Neural cell (in vitro differentiated cells): ENCODE data around the gene EXOC6B. TPM values are rescaled to one million over a fixed set of nuclear protein-coding genes. Genes with fewer than 3 reads are reported as not detected.

Source experiments
- H2AFZ ChIP-seq: fragments of 200-600, 300-800 bp; sonication (generic), shearing (Covaris generic); 2 replicates; pipeline ENCODE4 v1.6.0; 2014; ENCODE audit warnings: low read depth, mild to moderate bottlenecking, antibody characterized with exemption, low read length, moderate library complexity
- H3F3A ChIP-seq: fragments of 200-600 bp; shearing (Covaris generic); 2 replicates; pipeline ENCODE4 v1.6.1; 2016; ENCODE audit warnings: mild to moderate bottlenecking, moderate library complexity, mixed read lengths, antibody characterized with exemption, low read length; ENCODE audit not compliant: insufficient read depth, poor library complexity, severe bottlenecking
- H3K27ac ChIP-seq: fragments of 200-600, 300-800 bp; sonication (generic), shearing (Covaris generic); 2 replicates; pipeline ENCODE4 v1.5.1; 2014; ENCODE audit warnings: mild to moderate bottlenecking, low read length, moderate library complexity
- H3K27me3 ChIP-seq: fragments of 300-800, 200-600 bp; sonication (generic), shearing (Covaris generic); 2 replicates; pipeline ENCODE4 v1.6.0; 2014; ENCODE audit warnings: mild to moderate bottlenecking, low read depth, low read length, moderate library complexity; ENCODE audit not compliant: insufficient read depth
- H3K36me3 ChIP-seq: fragments of 300-800, 200-600 bp; sonication (generic), shearing (Covaris generic); 2 replicates; pipeline ENCODE4 v1.5.1; 2014; ENCODE audit warnings: mild to moderate bottlenecking, antibody characterized with exemption, low read length, moderate library complexity; ENCODE audit not compliant: insufficient read depth
- H3K4me2 ChIP-seq: fragments of 300-800, 200-600 bp; sonication (generic), shearing (Covaris generic); 2 replicates; pipeline ENCODE4 v1.6.0; 2014; ENCODE audit warnings: mild to moderate bottlenecking, low read length
- H3K4me3 ChIP-seq: fragments of 300-800, 200-600 bp; sonication (generic), shearing (Covaris generic); 2 replicates; pipeline ENCODE4 v1.5.1; 2014; ENCODE audit warnings: mild to moderate bottlenecking, low read length, moderate library complexity
- H3K79me2 ChIP-seq: fragments of 200-600 bp; shearing (Covaris generic); replicated peaks from 2 replicates; pipeline ENCODE4 v1.6.0; 2014; ENCODE audit warnings: mild to moderate bottlenecking, low read length, moderate library complexity; ENCODE audit not compliant: insufficient read depth
- H3K9ac ChIP-seq: fragments of 300-800, 200-600 bp; sonication (generic), shearing (Covaris generic); 2 replicates; pipeline ENCODE4 v1.6.1; 2016; ENCODE audit warnings: mild to moderate bottlenecking, low read length, mixed read lengths
- H3K9me2 ChIP-seq: fragments of 200-600 bp; shearing (Covaris generic); 2 replicates; pipeline ENCODE4 v1.6.1; 2016; ENCODE audit warnings: mild to moderate bottlenecking, low read length, mixed read lengths; ENCODE audit not compliant: insufficient read depth
- H3K9me3 ChIP-seq: fragments of 200-600, 300-800 bp; sonication (generic), shearing (Covaris generic); 2 replicates; pipeline ENCODE4 v1.6.1; 2016; ENCODE audit warnings: mild to moderate bottlenecking, mixed run types, low read length, moderate library complexity, mixed read lengths
- H4K20me1 ChIP-seq: fragments of 200-600 bp; shearing (Covaris generic); 2 replicates; pipeline ENCODE4 v1.6.1; 2016; ENCODE audit warnings: mild to moderate bottlenecking, mixed run types; ENCODE audit not compliant: insufficient read depth
- CTCF ChIP-seq: fragments of 450-650 bp; IDR thresholded peaks from 2 replicates; pipeline ENCODE4 v1.5.1; 2014; ENCODE audit warnings: antibody characterized with exemption, mild to moderate bottlenecking, moderate library complexity; ENCODE audit not compliant: poor library complexity, severe bottlenecking
- EP300 ChIP-seq: fragments of 450-650 bp; conservative IDR thresholded peaks from 2 replicates; pipeline ENCODE4 v1.6.1; 2014; ENCODE audit warnings: antibody characterized with exemption, mild to moderate bottlenecking, moderate library complexity; ENCODE audit not compliant: poor library complexity, severe bottlenecking
- EZH2 ChIP-seq: fragments of 200-600, 300-800 bp; shearing (Covaris generic), sonication (generic); IDR thresholded peaks from 2 replicates; pipeline ENCODE4 v1.6.1; 2014; ENCODE audit warnings: antibody characterized with exemption, low read length, borderline replicate concordance, mild to moderate bottlenecking; ENCODE audit not compliant: insufficient read depth, poor library complexity, severe bottlenecking
- MXI1 ChIP-seq: fragments of 450-650 bp; conservative IDR thresholded peaks from 2 replicates; pipeline ENCODE4 v1.6.1; 2014; ENCODE audit warnings: antibody characterized with exemption, mild to moderate bottlenecking; ENCODE audit not compliant: poor library complexity, severe bottlenecking
- POLR2AphosphoS5 ChIP-seq: IDR thresholded peaks from 2 replicates; pipeline ENCODE4 v1.6.1; 2012
- RAD21 ChIP-seq: fragments of 450-650 bp; conservative IDR thresholded peaks from 2 replicates; pipeline ENCODE4 v1.6.1; 2014; ENCODE audit warnings: antibody characterized with exemption, mild to moderate bottlenecking, moderate library complexity
- SMC3 ChIP-seq: fragments of 450-650 bp; conservative IDR thresholded peaks from 2 replicates; pipeline ENCODE4 v1.6.1; 2014; ENCODE audit warnings: antibody characterized with exemption, mild to moderate bottlenecking, moderate library complexity; ENCODE audit not compliant: poor library complexity
- TAF1 ChIP-seq: IDR thresholded peaks from 2 replicates; pipeline ENCODE4 v1.6.1; 2012; ENCODE audit warnings: low read depth
- polyA plus RNA-seq: library from polyadenylated mRNA; depleted of rRNA; stranded (reverse); fragments of >200 nt; gene quantifications from 2 replicates; pipeline ENCODE4 v1.2.3, GENCODE V29; 2014
- TF ChIP-seq, protein P1 (sequence below): IDR thresholded peaks from 2 replicates; pipeline ENCODE4 v1.6.1; 2012; ENCODE audit warnings: borderline replicate concordance

EXOC6B gene
- polyA plus RNA-seq, 1 donor from 2014 or later = 23.4 TPM

- no peak overlapping the region for H3K4me2 ChIP-seq
- H2AFZ ChIP-seq = no peak overlapping the region
- H3K79me2 ChIP-seq = no peaks in the 10 kb centered on the region
- H3K27ac ChIP-seq = no peak overlapping the region
- no peaks in the 10 kb centered on the region for H3K9me2 ChIP-seq
- no peak overlapping the region for H3K4me3 ChIP-seq
- H3K9me3 ChIP-seq = no peaks in the 10 kb centered on the region
- TF ChIP-seq TAF1 (no peak), SMC3 (no peak), CTCF (no peak), MXI1 (no peak), EZH2 (no peak), RAD21 (no peak), EP300 (no peak), POLR2AphosphoS5 (no peak)
- TF ChIP-seq, protein P1, sequence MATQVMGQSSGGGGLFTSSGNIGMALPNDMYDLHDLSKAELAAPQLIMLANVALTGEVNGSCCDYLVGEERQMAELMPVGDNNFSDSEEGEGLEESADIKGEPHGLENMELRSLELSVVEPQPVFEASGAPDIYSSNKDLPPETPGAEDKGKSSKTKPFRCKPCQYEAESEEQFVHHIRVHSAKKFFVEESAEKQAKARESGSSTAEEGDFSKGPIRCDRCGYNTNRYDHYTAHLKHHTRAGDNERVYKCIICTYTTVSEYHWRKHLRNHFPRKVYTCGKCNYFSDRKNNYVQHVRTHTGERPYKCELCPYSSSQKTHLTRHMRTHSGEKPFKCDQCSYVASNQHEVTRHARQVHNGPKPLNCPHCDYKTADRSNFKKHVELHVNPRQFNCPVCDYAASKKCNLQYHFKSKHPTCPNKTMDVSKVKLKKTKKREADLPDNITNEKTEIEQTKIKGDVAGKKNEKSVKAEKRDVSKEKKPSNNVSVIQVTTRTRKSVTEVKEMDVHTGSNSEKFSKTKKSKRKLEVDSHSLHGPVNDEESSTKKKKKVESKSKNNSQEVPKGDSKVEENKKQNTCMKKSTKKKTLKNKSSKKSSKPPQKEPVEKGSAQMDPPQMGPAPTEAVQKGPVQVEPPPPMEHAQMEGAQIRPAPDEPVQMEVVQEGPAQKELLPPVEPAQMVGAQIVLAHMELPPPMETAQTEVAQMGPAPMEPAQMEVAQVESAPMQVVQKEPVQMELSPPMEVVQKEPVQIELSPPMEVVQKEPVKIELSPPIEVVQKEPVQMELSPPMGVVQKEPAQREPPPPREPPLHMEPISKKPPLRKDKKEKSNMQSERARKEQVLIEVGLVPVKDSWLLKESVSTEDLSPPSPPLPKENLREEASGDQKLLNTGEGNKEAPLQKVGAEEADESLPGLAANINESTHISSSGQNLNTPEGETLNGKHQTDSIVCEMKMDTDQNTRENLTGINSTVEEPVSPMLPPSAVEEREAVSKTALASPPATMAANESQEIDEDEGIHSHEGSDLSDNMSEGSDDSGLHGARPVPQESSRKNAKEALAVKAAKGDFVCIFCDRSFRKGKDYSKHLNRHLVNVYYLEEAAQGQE = no peak
- no peaks in the 10 kb centered on the region for H3F3A ChIP-seq
- H4K20me1 ChIP-seq = no peaks in the 10 kb centered on the region
- H3K9ac ChIP-seq = no peak overlapping the region
- H3K36me3 ChIP-seq = peaks cover 9% of the 10 kb centered on the region
- no peaks in the 10 kb centered on the region for H3K27me3 ChIP-seq
These were observed 652.1 kb downstream of the EXOC6B start for GRCh38 chr2:72173640-72174321.

DNA sequence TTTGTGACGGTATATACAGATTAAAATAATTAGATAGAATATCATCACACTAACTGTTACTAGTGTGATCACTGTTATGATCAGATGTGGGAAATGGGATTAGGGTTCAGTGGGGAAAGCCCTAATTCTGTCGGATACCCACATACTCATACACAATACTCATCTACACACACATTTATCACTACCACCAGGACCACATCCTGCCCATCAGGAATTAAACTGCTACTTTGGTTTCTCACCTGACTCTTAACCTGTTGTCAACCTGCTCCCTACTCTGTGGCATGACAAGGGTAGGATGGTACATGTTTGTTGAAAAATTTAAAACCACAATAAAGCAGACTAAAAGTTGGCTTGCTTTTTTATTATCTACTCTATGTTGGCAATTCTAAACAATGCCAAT is 653.4 kb downstream of the EXOC6B start:
- no peak overlapping the region for H3K4me3 ChIP-seq

More for the DNA sequence above, 653.4 kb downstream of the EXOC6B start:
- Histone ChIP-seq H2AFZ (no peak overlapping the region), H3K9me3 (no peaks in the 10 kb centered on the region), H3F3A (no peaks in the 10 kb centered on the region), H3K9ac (no peak overlapping the region), H3K9me2 (no peaks in the 10 kb centered on the region), H3K36me3 (no peaks in the 10 kb centered on the region), H3K27ac (no peak overlapping the region), H3K27me3 (no peaks in the 10 kb centered on the region), H4K20me1 (no peaks in the 10 kb centered on the region), H3K4me2 (no peak overlapping the region), H3K79me2 (no peaks in the 10 kb centered on the region)
- no peak for TF ChIP-seq RAD21
- TF ChIP-seq SMC3 = no peak
- no peak for TF ChIP-seq CTCF
- TF ChIP-seq TAF1 = no peak
- TF ChIP-seq POLR2AphosphoS5 = no peak
- TF ChIP-seq MXI1 = no peak
- TF ChIP-seq, protein P1 = no peak
- no peak for TF ChIP-seq EP300
- no peak for TF ChIP-seq EZH2
